ENCODE data around the gene STRIP2. TPM values are rescaled to one million over a fixed set of nuclear protein-coding genes. Genes with fewer than 3 reads are reported as not detected.

STRIP2 gene
- total RNA-seq, 2 experiments from 2014 or later = 12.2 to 13.1 TPM

DNA sequence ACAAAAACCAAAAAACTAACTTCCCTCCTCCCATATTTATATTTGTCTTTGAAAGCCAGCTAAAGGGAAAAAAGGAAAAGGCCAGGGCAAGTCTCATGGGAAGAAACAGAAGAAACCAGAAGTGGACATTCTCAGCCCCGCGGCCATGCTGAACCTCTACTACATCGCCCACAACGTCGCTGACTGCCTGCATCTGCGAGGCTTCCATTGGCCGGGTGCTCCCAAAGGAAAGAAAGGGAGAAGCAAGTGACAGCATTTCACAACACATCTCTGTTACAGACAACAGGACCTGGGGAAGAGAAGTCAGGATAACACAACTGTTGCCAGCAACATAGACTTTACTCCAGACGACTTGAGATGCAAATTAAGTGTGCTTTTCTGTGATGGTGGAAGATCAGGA lies 78.0 kb downstream of the STRIP2 start:
- Mint-ChIP-seq H3K36me3 (ENCODE audit: low read depth) (no peaks in the 10 kb centered on the region), H3K27me3 (no peaks in the 10 kb centered on the region), H3K4me3 (no peak overlapping the region), H3K4me1 (ENCODE audit: low read depth) (peaks cover 8% of the 10 kb centered on the region), H3K9me3 (no peaks in the 10 kb centered on the region), H3K27ac (no peak overlapping the region)
- no peak for TF ChIP-seq CTCF (IDR thresholded peaks at IDR 0.05)
- ChIA-PET POLR2A (no interaction called here), CTCF (no interaction called here)
- intact Hi-C loops (cut with micrococcal nuclease) = no loop called here
- DNase-seq (no peak), ATAC-seq (no peak)

- intact Hi-C loops (cut with micrococcal nuclease) = no loop called here
- TF ChIP-seq CTCF (IDR thresholded peaks at IDR 0.05) = no peak
- no peak overlapping the region for H3K4me3 Mint-ChIP-seq
- H3K4me1 Mint-ChIP-seq (ENCODE audit: low read depth) = peaks cover 5% of the 10 kb centered on the region
- ChIA-PET CTCF (no interaction called here), POLR2A (no interaction called here)
- H3K9me3 Mint-ChIP-seq = no peaks in the 10 kb centered on the region
- no peaks in the 10 kb centered on the region for H3K36me3 Mint-ChIP-seq (ENCODE audit: low read depth)
- no peaks in the 10 kb centered on the region for H3K27me3 Mint-ChIP-seq
- no peak overlapping the region for H3K27ac Mint-ChIP-seq
- DNase-seq (no peak), ATAC-seq (no peak)
These were observed 79.3 kb downstream of the STRIP2 start for GRCh38 chr7:129513546-129513945.

GRCh38 chr7:129514683-129515082 lies 80.5 kb downstream of the STRIP2 start:
- intact Hi-C loops (cut with micrococcal nuclease) = no loop called here
- peaks cover 5% of the 10 kb centered on the region for H3K4me1 Mint-ChIP-seq (ENCODE audit: low read depth)
- H3K36me3 Mint-ChIP-seq (ENCODE audit: low read depth) = no peaks in the 10 kb centered on the region
- ATAC-seq = no peak
- H3K9me3 Mint-ChIP-seq = no peaks in the 10 kb centered on the region
- ChIA-PET POLR2A (interaction anchor here (1.3 kb wide), 1 partner anchor 75 kb away, joined by 3 read pairs; no protein-coding TSS in a partner anchor), CTCF (interaction anchor here (0.9 kb wide), 1 partner anchor 11 kb away, joined by 3 read pairs; no protein-coding TSS in a partner anchor)
- H3K27ac Mint-ChIP-seq = no peak overlapping the region
- no peak for DNase-seq
- H3K27me3 Mint-ChIP-seq = peaks cover 2% of the 10 kb centered on the region
- TF ChIP-seq CTCF (IDR thresholded peaks at IDR 0.05) = no peak
- H3K4me3 Mint-ChIP-seq = no peak overlapping the region

DNA sequence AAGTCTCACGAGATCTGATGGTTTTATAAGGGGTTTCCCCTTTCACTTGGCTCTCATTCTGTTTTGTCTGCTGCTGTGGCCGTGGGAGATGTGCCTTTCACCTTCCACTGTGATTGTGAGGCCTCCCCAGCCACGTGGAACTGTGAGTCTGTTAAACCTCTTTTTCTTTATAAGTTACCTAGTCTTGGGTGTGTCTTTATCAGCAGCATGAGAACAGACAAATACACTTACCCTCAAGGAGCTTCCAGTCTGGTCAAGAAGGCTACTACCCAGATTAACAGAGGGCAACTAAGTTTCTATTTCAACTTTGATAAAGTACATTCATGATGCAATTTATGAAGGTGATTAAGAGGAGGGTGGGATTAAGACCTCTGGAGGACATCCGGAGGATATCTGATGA lies 81.1 kb downstream of the STRIP2 start:
- no peak for ATAC-seq
- H3K36me3 Mint-ChIP-seq (ENCODE audit: low read depth) = no peaks in the 10 kb centered on the region
- intact Hi-C loops (cut with micrococcal nuclease) = no loop called here
- CTCF ChIA-PET = interaction anchor here (0.9 kb wide), 1 partner anchor 12 kb away, joined by 3 read pairs; no protein-coding TSS in a partner anchor
- no peak for DNase-seq
- peaks cover 5% of the 10 kb centered on the region for H3K27me3 Mint-ChIP-seq
- H3K4me3 Mint-ChIP-seq = no peak overlapping the region
- POLR2A ChIA-PET = interaction anchor here (0.5 to 1.3 kb wide), 2 partner anchors 76 to 267 kb away, joined by 3 read pairs; no protein-coding TSS in a partner anchor
- H3K9me3 Mint-ChIP-seq = no peaks in the 10 kb centered on the region
- TF ChIP-seq CTCF (IDR thresholded peaks at IDR 0.05) = no peak
- no peak overlapping the region for H3K27ac Mint-ChIP-seq
- peaks cover 5% of the 10 kb centered on the region for H3K4me1 Mint-ChIP-seq (ENCODE audit: low read depth)

DNA sequence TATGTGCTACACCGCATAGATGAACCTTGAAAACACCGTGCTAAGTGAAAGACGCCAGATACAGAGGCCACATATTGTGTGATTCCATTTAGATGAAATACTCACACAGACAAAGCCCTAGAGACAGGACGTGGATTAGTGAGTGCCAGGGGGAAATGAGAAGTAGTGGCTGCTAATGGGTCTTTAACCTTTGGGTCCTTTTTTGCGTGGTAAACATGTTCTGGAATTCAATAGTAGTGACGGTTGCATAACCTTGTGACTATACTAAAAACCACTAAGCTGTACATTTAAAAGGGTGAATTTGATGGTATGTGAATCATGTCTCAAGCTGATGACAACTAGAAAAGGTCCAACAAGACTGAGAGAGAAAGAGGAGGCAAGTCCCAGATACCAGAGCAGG lies 83.7 kb downstream of the STRIP2 start:
- no peaks in the 10 kb centered on the region for H3K9me3 Mint-ChIP-seq
- H3K27ac Mint-ChIP-seq = no peak overlapping the region
- intact Hi-C loops (cut with micrococcal nuclease) = no loop called here
- H3K4me3 Mint-ChIP-seq = no peak overlapping the region
- peaks cover 5% of the 10 kb centered on the region for H3K4me1 Mint-ChIP-seq (ENCODE audit: low read depth)
- H3K36me3 Mint-ChIP-seq (ENCODE audit: low read depth) = no peaks in the 10 kb centered on the region
- ChIA-PET CTCF (no interaction called here), POLR2A (no interaction called here)
- TF ChIP-seq CTCF (IDR thresholded peaks at IDR 0.05) = no peak
- DNase-seq (no peak), ATAC-seq (no peak)
- peaks cover 12% of the 10 kb centered on the region for H3K27me3 Mint-ChIP-seq

Data from activated CD8-positive, alpha-beta T cell treated with anti-CD3 and anti-CD28 coated beads for 36 hours (primary cell).